Trophoblast cell (in vitro differentiated cells and primary cell): ENCODE results near the gene ITPK1.
"Not testable (repeated sequence)": the region's sequence is repeated elsewhere in the genome, so short reads cannot be mapped to it uniquely, and the experiment has no call there.

Experiments
- DNase-seq, 2 donors: peaks; one replicate each; pipeline ENCODE4 v3.0.0-alpha.2; 2016
- H2AFZ ChIP-seq: 2 replicates; pipeline ENCODE4 v1.6.1; 2013; ENCODE audit warnings: low read length, moderate library complexity, mild to moderate bottlenecking; ENCODE audit not compliant: insufficient read depth, poor library complexity
- H2AK5ac ChIP-seq: 2 replicates; pipeline ENCODE4 v1.6.1; 2013; ENCODE audit warnings: mild to moderate bottlenecking, low read length
- H2BK120ac ChIP-seq: 2 replicates; pipeline ENCODE4 v1.6.1; 2013; ENCODE audit warnings: low read length, mild to moderate bottlenecking, moderate library complexity; ENCODE audit not compliant: insufficient read depth, poor library complexity
- H2BK12ac ChIP-seq: 2 replicates; pipeline ENCODE4 v1.6.1; 2013; ENCODE audit warnings: mild to moderate bottlenecking, low read length, moderate library complexity
- H2BK5ac ChIP-seq: 2 replicates; pipeline ENCODE4 v1.6.1; 2013; ENCODE audit warnings: low read length, low read depth, moderate library complexity, mild to moderate bottlenecking; ENCODE audit not compliant: poor library complexity
- H3K14ac ChIP-seq: 2 replicates; pipeline ENCODE4 v1.6.1; 2013; ENCODE audit warnings: mild to moderate bottlenecking, low read length
- H3K18ac ChIP-seq: 2 replicates; pipeline ENCODE4 v1.6.1; 2013; ENCODE audit warnings: mild to moderate bottlenecking, low read length
- H3K23ac ChIP-seq: 2 replicates; pipeline ENCODE4 v1.6.1; 2013; ENCODE audit warnings: low read length
- H3K27ac ChIP-seq: 2 replicates; pipeline ENCODE4 v1.5.1; 2013; ENCODE audit warnings: low read depth, mild to moderate bottlenecking, inconsistent platforms, low read length, moderate library complexity
- H3K27me3 ChIP-seq: 2 replicates; pipeline ENCODE4 v1.6.1; 2013; ENCODE audit warnings: inconsistent platforms, mild to moderate bottlenecking, low read length, moderate library complexity; ENCODE audit not compliant: insufficient read depth
- H3K36me3 ChIP-seq, 2 experiments: 1 replicate in 1 of 2; 2 replicates in 1 of 2; pipeline ENCODE4 v1.6.1; 2013; ENCODE audit warnings: low read length in 2 of 2, mild to moderate bottlenecking in 2 of 2, moderate library complexity in 1 of 2; ENCODE audit not compliant: insufficient read depth in 2 of 2, control insufficient read depth in 1 of 2
- H3K4ac ChIP-seq: 2 replicates; pipeline ENCODE4 v1.6.1; 2013; ENCODE audit warnings: low read depth, mild to moderate bottlenecking, low read length, moderate library complexity
- H3K4me1 ChIP-seq, 2 experiments: 1 replicate in 1 of 2; 2 replicates in 1 of 2; pipeline ENCODE4 v1.6.1; 2013; ENCODE audit warnings: low read length in 2 of 2, mild to moderate bottlenecking in 2 of 2, moderate library complexity in 1 of 2; ENCODE audit not compliant: insufficient read depth in 2 of 2, control insufficient read depth in 1 of 2
- H3K4me2 ChIP-seq: 2 replicates; pipeline ENCODE4 v1.6.1; 2013; ENCODE audit warnings: inconsistent platforms, mild to moderate bottlenecking, low read length, moderate library complexity
- H3K4me3 ChIP-seq: 2 replicates; pipeline ENCODE4 v1.5.1; 2013; ENCODE audit warnings: mild to moderate bottlenecking, low read depth, low read length, inconsistent platforms
- H3K79me1 ChIP-seq: one replicate; pipeline ENCODE4 v1.6.1; 2013; ENCODE audit warnings: low read length
- H3K79me2 ChIP-seq: 2 replicates; pipeline ENCODE4 v1.6.1; 2013; ENCODE audit warnings: low read length, mild to moderate bottlenecking; ENCODE audit not compliant: control insufficient read depth, insufficient read depth, poor library complexity
- H3K9ac ChIP-seq: 2 replicates; pipeline ENCODE4 v1.6.1; 2013; ENCODE audit warnings: mild to moderate bottlenecking, low read length
- H3K9me3 ChIP-seq: 2 replicates; pipeline ENCODE4 v1.6.1; 2013; ENCODE audit warnings: low read depth, mild to moderate bottlenecking, control low read depth, inconsistent platforms, low read length; ENCODE audit not compliant: insufficient read depth
- H4K12ac ChIP-seq: 2 replicates; pipeline ENCODE4 v1.6.1; 2013; ENCODE audit warnings: low read depth, mild to moderate bottlenecking, low read length, moderate library complexity
- H4K8ac ChIP-seq: 2 replicates; pipeline ENCODE4 v1.6.1; 2013; ENCODE audit warnings: low read depth, mild to moderate bottlenecking, low read length, moderate library complexity
- H4K91ac ChIP-seq: one replicate; pipeline ENCODE4 v1.6.1; 2013; ENCODE audit warnings: low read depth, mild to moderate bottlenecking, low read length, moderate library complexity
- WGBS: extraction: QIAGEN DNeasy Blood & Tissue Kit; methylation state at CpG from one replicate; pipeline ENCODE4 v1.1.7; 2013; ENCODE audit warnings: missing lambda C conversion rate; ENCODE audit not compliant: insufficient read length, insufficient coverage; ENCODE audit errors: extremely low coverage; 5-methylcytosine and 5-hydroxymethylcytosine counted together

The ITPK1 gene

GRCh38 chr14:93064411-93065271 lies 51.1 kb downstream of the ITPK1 start:
- no peaks in the 10 kb centered on the region for H3K79me1 ChIP-seq
- H3K9me3 ChIP-seq = peaks cover 2% of the 10 kb centered on the region
- no peak overlapping the region for H4K91ac ChIP-seq
- no peak overlapping the region for H2AFZ ChIP-seq
- no peaks in the 10 kb centered on the region for H3K27me3 ChIP-seq
- no peak overlapping the region for H3K14ac ChIP-seq
- no peak overlapping the region for H3K4ac ChIP-seq
- H4K12ac ChIP-seq = no peak overlapping the region
- WGBS = no CpG with 5 or more reads among the region's 10 CpGs
- H3K23ac ChIP-seq = no peak overlapping the region
- no peak overlapping the region for H3K18ac ChIP-seq
- H3K9ac ChIP-seq = no peak overlapping the region
- no peak overlapping the region for H2BK12ac ChIP-seq
- no peak overlapping the region for H3K4me3 ChIP-seq
- H2AK5ac ChIP-seq = no peak overlapping the region
- no peaks in the 10 kb centered on the region for H3K36me3 ChIP-seq
- no peak overlapping the region for H4K8ac ChIP-seq
- peaks cover 0 to 8% of the 10 kb centered on the region in 2 experiments for H3K4me1 ChIP-seq
- DNase-seq = no peak
- H3K79me2 ChIP-seq = no peaks in the 10 kb centered on the region
- no peak overlapping the region for H3K4me2 ChIP-seq
- H3K27ac ChIP-seq = no peak overlapping the region
- no peak overlapping the region for H2BK120ac ChIP-seq
- no peak overlapping the region for H2BK5ac ChIP-seq

- Histone ChIP-seq H4K12ac (no peak overlapping the region), H3K9me3 (peaks cover 2% of the 10 kb centered on the region), H3K4ac (no peak overlapping the region), H3K36me3 (no peaks in the 10 kb centered on the region), H3K14ac (no peak overlapping the region), H3K79me1 (no peaks in the 10 kb centered on the region), H2AFZ (no peak overlapping the region), H4K8ac (no peak overlapping the region), H4K91ac (no peak overlapping the region), H3K4me1 (peaks cover 0 to 8% of the 10 kb centered on the region in 2 experiments), H3K27me3 (no peaks in the 10 kb centered on the region), H2BK120ac (no peak overlapping the region), H2BK5ac (no peak overlapping the region), H3K4me2 (no peak overlapping the region), H3K4me3 (peak overlapping the region; percentile 31), H3K27ac (no peak overlapping the region), H2BK12ac (no peak overlapping the region), H2AK5ac (no peak overlapping the region), H3K18ac (no peak overlapping the region), H3K79me2 (no peaks in the 10 kb centered on the region), H3K23ac (no peak overlapping the region), H3K9ac (no peak overlapping the region)
- no peak for DNase-seq
- no CpG with 5 or more reads among the region's 5 CpGs for WGBS
These were observed 52.3 kb downstream of the ITPK1 start for GRCh38 chr14:93063393-93063792.

- no peaks in the 10 kb centered on the region for H3K79me1 ChIP-seq
- no peak overlapping the region for H3K14ac ChIP-seq
- WGBS = no CpG with 5 or more reads among the region's 10 CpGs
- H2BK120ac ChIP-seq = no peak overlapping the region
- H3K27me3 ChIP-seq = no peaks in the 10 kb centered on the region
- no peak overlapping the region for H3K4ac ChIP-seq
- H3K4me2 ChIP-seq = no peak overlapping the region
- H3K4me3 ChIP-seq = no peak overlapping the region
- DNase-seq = no peak
- H3K23ac ChIP-seq = no peak overlapping the region
- no peaks in the 10 kb centered on the region for H3K79me2 ChIP-seq
- H4K91ac ChIP-seq = no peak overlapping the region
- H2AK5ac ChIP-seq = no peak overlapping the region
- H2BK12ac ChIP-seq = no peak overlapping the region
- H2BK5ac ChIP-seq = no peak overlapping the region
- no peak overlapping the region for H4K12ac ChIP-seq
- H3K36me3 ChIP-seq = no peaks in the 10 kb centered on the region
- H3K18ac ChIP-seq = no peak overlapping the region
- H2AFZ ChIP-seq = no peak overlapping the region
- H3K27ac ChIP-seq = no peak overlapping the region
- peaks cover 0 to 8% of the 10 kb centered on the region in 2 experiments for H3K4me1 ChIP-seq
- H3K9me3 ChIP-seq = peaks cover 2% of the 10 kb centered on the region
- H4K8ac ChIP-seq = no peak overlapping the region
- no peak overlapping the region for H3K9ac ChIP-seq
These were observed 52.8 kb downstream of the ITPK1 start for GRCh38 chr14:93062890-93063289.

GRCh38 chr14:93062013-93062412 lies 53.7 kb downstream of the ITPK1 start:
- not testable (repeated sequence) for H3K27me3 ChIP-seq, H3K23ac ChIP-seq, H2BK5ac ChIP-seq

More at GRCh38 chr14:93062013-93062412, 53.7 kb downstream of the ITPK1 start:
- not testable (repeated sequence) for H3K4ac ChIP-seq, H3K14ac ChIP-seq, H4K8ac ChIP-seq, H3K27ac ChIP-seq, H4K91ac ChIP-seq, H3K4me1 ChIP-seq, H3K9ac ChIP-seq, H3K79me2 ChIP-seq, H3K4me2 ChIP-seq, H3K18ac ChIP-seq, H4K12ac ChIP-seq, H2BK12ac ChIP-seq, H3K4me3 ChIP-seq, H2AFZ ChIP-seq, H3K9me3 ChIP-seq, H2BK120ac ChIP-seq, DNase-seq, H3K79me1 ChIP-seq, H2AK5ac ChIP-seq, H3K36me3 ChIP-seq
- WGBS = no CpG with 5 or more reads among the region's 12 CpGs
